Parathyroid adenoma (tissue), 2 donors: ENCODE results near the gene CCN5.
A peak's percentile ranks its signal among the peaks of the same experiment; 100 is the strongest.
"Not testable (repeated sequence)": the region's sequence is repeated elsewhere in the genome, so short reads cannot be mapped to it uniquely, and the experiment has no call there.

Experiments
- H2AFZ ChIP-seq: fragments of 300-600 bp; sonication (generic); one replicate; pipeline ENCODE4 v1.7.0; 2017; ENCODE audit warnings: antibody characterized with exemption, mild to moderate bottlenecking
- H3K27ac ChIP-seq: fragments of 300-600 bp; sonication (generic); one replicate; pipeline ENCODE4 v1.7.0; 2017
- H3K27me3 ChIP-seq: fragments of 300-600 bp; sonication (generic); one replicate; pipeline ENCODE4 v1.7.0; 2017; ENCODE audit warnings: low read length; ENCODE audit not compliant: control insufficient read depth, insufficient read depth
- H3K36me3 ChIP-seq: fragments of 300-600 bp; sonication (generic); one replicate; pipeline ENCODE4 v1.7.0; 2017; ENCODE audit warnings: low read length; ENCODE audit not compliant: control insufficient read depth, insufficient read depth
- H3K4me1 ChIP-seq: fragments of 300-600 bp; sonication (generic); one replicate; pipeline ENCODE4 v1.7.0; 2017; ENCODE audit warnings: control low read depth
- H3K4me2 ChIP-seq: fragments of 300-600 bp; sonication (generic); one replicate; pipeline ENCODE4 v1.7.0; 2017; ENCODE audit warnings: low read length
- H3K4me3 ChIP-seq: fragments of 300-600 bp; sonication (generic); one replicate; pipeline ENCODE4 v1.7.0; 2017; ENCODE audit warnings: low read depth, low read length
- H3K79me2 ChIP-seq: fragments of 300-600 bp; sonication (generic); one replicate; pipeline ENCODE4 v1.7.0; 2017; ENCODE audit warnings: control low read depth
- H3K9ac ChIP-seq: fragments of 300-600 bp; sonication (generic); one replicate; pipeline ENCODE4 v1.7.0; 2017; ENCODE audit warnings: mild to moderate bottlenecking
- H3K9me3 ChIP-seq: fragments of 300-600 bp; sonication (generic); one replicate; pipeline ENCODE4 v1.7.0; 2017; ENCODE audit warnings: low read length; ENCODE audit not compliant: control insufficient read depth
- CTCF ChIP-seq: fragments of 300-600 bp; sonication (generic); IDR thresholded peaks from one replicate; pipeline ENCODE4 v1.7.0; 2017; ENCODE audit warnings: antibody characterized with exemption, mild to moderate bottlenecking
- donor health status: primary hyperparathyroidism.

CCN5 gene

GRCh38 chr20:44762466-44763140 lies 47.4 kb downstream of the CCN5 start:
- Histone ChIP-seq H3K4me1 (no peaks in the 10 kb centered on the region), H3K27me3 (no peaks in the 10 kb centered on the region), H3K9me3 (no peaks in the 10 kb centered on the region), H3K4me2 (no peak overlapping the region), H3K27ac (peak overlapping the region; percentile 29), H3K79me2 (no peaks in the 10 kb centered on the region), H3K4me3 (no peak overlapping the region), H3K36me3 (no peaks in the 10 kb centered on the region), H3K9ac (no peak overlapping the region), H2AFZ (no peak overlapping the region)
- TF ChIP-seq CTCF: no peak

GRCh38 chr20:44763798-44764197 lies 48.6 kb downstream of the CCN5 start:
- not testable (repeated sequence) for H3K9ac ChIP-seq, H2AFZ ChIP-seq, H3K27ac ChIP-seq, H3K4me3 ChIP-seq, H3K27me3 ChIP-seq, H3K4me1 ChIP-seq, H3K9me3 ChIP-seq, H3K4me2 ChIP-seq, H3K36me3 ChIP-seq, H3K79me2 ChIP-seq

GRCh38 chr20:44765091-44765490 lies 49.9 kb downstream of the CCN5 start:
- no peak for TF ChIP-seq CTCF
- H3K9ac ChIP-seq: no peak overlapping the region
- H3K79me2 ChIP-seq: no peaks in the 10 kb centered on the region
- no peaks in the 10 kb centered on the region for H3K4me1 ChIP-seq
- no peak overlapping the region for H3K27ac ChIP-seq
- H2AFZ ChIP-seq: no peak overlapping the region
- no peaks in the 10 kb centered on the region for H3K27me3 ChIP-seq
- no peak overlapping the region for H3K4me2 ChIP-seq
- no peak overlapping the region for H3K4me3 ChIP-seq
- no peaks in the 10 kb centered on the region for H3K36me3 ChIP-seq
- H3K9me3 ChIP-seq: no peaks in the 10 kb centered on the region

GRCh38 chr20:44765701-44766347 lies 50.7 kb downstream of the CCN5 start:
- no peak overlapping the region for H3K9ac ChIP-seq
- H3K36me3 ChIP-seq: no peaks in the 10 kb centered on the region
- no peaks in the 10 kb centered on the region for H3K27me3 ChIP-seq
- no peak overlapping the region for H3K4me2 ChIP-seq
- no peak for TF ChIP-seq CTCF
- H2AFZ ChIP-seq: no peak overlapping the region
- no peaks in the 10 kb centered on the region for H3K79me2 ChIP-seq
- H3K9me3 ChIP-seq: no peaks in the 10 kb centered on the region
- H3K27ac ChIP-seq: no peak overlapping the region
- H3K4me3 ChIP-seq: no peak overlapping the region
- H3K4me1 ChIP-seq: no peaks in the 10 kb centered on the region

- H3K4me1 ChIP-seq: no peaks in the 10 kb centered on the region
- H3K79me2 ChIP-seq: no peaks in the 10 kb centered on the region
- H3K36me3 ChIP-seq: no peaks in the 10 kb centered on the region
- no peak overlapping the region for H3K27ac ChIP-seq
- H3K4me3 ChIP-seq: no peak overlapping the region
- no peak for TF ChIP-seq CTCF
- no peaks in the 10 kb centered on the region for H3K9me3 ChIP-seq
- no peaks in the 10 kb centered on the region for H3K27me3 ChIP-seq
- H3K4me2 ChIP-seq: no peak overlapping the region
- no peak overlapping the region for H3K9ac ChIP-seq
- no peak overlapping the region for H2AFZ ChIP-seq
Observed at GRCh38 chr20:44768256-44768655, 53.1 kb downstream of the CCN5 start.
